GM12875 (cell line): ENCODE measurements around the gene NR3C2.

Experiments used
- H3K4me3 ChIP-seq: one replicate; pipeline ENCODE4 v1.5.1; 2011; ENCODE audit warnings: low read depth, low read length, control low read depth
- TF ChIP-seq, protein P1 (sequence below): IDR thresholded peaks from 2 replicates; pipeline ENCODE4 v1.5.1; 2011; ENCODE audit warnings: low read depth, mild to moderate bottlenecking, control low read depth, inconsistent platforms, low read length, moderate library complexity, borderline replicate concordance; ENCODE audit not compliant: insufficient read depth

Gene NR3C2

DNA sequence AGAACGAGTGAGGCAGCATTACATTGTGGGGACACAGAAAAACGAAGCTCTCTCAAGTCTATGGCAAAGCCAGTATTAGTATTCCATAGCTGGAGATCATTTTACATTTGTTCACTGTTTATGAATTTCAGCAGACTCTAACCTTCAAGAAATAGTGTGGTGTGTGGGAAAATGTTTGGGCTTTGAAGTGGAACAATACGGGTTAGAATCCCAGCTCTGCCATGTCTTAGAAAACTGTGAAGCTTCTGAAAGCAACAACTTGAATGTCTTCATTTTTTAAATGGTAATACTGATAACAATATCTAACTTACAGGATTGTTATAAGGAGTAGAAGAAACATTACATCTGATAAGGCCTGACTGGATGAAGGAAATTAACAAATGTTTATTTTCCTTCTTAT lies 217.7 kb downstream of the NR3C2 start:
- TF ChIP-seq, protein P1, sequence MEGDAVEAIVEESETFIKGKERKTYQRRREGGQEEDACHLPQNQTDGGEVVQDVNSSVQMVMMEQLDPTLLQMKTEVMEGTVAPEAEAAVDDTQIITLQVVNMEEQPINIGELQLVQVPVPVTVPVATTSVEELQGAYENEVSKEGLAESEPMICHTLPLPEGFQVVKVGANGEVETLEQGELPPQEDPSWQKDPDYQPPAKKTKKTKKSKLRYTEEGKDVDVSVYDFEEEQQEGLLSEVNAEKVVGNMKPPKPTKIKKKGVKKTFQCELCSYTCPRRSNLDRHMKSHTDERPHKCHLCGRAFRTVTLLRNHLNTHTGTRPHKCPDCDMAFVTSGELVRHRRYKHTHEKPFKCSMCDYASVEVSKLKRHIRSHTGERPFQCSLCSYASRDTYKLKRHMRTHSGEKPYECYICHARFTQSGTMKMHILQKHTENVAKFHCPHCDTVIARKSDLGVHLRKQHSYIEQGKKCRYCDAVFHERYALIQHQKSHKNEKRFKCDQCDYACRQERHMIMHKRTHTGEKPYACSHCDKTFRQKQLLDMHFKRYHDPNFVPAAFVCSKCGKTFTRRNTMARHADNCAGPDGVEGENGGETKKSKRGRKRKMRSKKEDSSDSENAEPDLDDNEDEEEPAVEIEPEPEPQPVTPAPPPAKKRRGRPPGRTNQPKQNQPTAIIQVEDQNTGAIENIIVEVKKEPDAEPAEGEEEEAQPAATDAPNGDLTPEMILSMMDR: no peak

DNA sequence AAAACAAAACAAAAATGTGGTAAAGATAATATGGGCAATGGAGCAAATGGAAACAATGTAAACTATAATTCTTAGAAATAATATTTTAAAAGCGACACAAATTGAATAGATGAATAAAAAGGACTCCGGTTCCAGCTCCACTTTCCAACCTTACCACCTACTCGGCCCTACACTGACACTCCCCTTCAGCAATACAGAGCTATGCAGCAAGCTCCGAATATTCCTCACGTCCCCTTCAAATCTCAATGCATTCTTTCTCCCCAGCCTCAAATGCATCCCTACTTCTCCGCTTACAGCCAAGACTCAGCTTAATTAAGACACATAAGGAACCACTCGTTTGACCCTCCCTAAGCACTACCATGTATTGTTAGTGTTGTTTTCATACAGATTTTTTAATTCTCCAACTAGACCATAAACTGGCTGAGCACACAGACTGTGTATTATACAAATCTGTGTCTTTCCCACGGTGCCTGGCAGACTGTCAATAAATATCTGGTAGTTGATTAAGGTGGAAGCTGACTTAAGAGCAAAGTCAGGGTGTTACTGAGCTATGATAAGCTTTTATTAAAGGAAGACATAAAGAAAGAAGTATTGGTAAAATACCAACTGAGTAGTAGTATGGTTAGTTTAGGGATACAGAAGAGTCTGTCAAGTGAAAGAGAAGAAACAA lies 219.1 kb downstream of the NR3C2 start:
- TF ChIP-seq, protein P1: no peak
- no peak overlapping the region for H3K4me3 ChIP-seq

More for the DNA sequence above, 217.7 kb downstream of the NR3C2 start:
- no peak overlapping the region for H3K4me3 ChIP-seq

DNA sequence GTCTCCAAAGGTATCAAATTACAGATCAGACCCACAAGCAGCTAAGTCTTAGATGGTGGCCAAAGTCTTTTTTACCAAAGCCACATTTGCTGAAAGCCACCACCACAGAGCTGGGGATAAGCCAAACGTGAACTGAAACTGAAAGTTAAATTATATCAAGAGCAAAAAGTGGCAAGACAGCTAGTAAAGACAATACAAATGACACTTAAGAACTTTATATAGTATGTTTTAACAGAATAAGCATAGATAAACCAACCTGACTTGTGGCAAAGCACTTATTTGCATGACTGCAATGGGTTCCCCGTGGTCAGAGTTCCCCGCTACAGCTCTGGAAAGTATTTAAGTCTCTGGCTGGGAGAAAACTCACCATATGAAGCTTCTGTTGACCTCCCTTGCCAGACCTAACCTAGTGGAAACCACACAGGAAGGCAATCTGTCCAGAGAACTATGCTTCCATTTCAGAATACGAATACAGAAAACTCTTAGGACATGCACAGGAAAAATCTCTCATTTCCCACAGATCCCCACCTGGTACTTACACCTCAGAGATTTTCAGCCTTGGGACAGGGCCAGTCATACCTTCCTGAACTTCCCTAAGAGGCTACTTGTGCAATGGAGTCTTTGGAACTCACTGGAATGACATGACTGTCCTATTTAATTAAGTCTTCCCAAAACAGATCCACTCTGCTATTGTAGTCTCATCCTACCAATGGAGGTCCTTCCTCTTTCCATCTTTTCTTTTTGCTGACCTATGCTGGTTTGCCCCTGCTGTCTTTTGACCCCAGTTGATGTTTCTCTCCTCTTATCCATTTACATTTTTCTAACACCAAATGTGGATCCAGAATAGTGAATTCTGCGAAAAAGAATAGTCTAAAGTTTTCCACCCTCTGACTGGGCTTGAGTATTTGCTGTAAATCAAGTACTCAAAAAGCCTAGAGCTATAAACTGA lies 225.1 kb downstream of the NR3C2 start:
- TF ChIP-seq, protein P1: no peak
- H3K4me3 ChIP-seq: no peak overlapping the region

DNA sequence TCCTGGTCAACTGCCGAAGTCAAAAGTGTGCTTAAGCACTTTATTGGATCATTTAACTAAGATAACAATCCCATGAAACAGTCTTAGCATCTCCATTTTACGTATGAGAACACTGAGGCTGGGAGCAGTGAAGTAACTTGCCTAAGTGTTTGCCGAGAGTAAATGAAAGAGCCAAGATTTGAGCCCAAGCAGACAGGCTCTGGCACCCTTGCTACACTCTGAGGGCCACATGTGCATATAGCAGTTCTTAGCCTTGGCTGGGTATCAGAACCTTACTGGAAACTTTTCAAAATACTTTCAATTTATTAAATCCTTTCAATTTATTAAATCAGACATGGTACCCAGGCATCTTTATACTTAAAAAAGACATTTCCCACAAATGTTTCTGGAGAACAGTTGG lies 225.9 kb downstream of the NR3C2 start:
- TF ChIP-seq, protein P1: no peak
- no peak overlapping the region for H3K4me3 ChIP-seq

DNA sequence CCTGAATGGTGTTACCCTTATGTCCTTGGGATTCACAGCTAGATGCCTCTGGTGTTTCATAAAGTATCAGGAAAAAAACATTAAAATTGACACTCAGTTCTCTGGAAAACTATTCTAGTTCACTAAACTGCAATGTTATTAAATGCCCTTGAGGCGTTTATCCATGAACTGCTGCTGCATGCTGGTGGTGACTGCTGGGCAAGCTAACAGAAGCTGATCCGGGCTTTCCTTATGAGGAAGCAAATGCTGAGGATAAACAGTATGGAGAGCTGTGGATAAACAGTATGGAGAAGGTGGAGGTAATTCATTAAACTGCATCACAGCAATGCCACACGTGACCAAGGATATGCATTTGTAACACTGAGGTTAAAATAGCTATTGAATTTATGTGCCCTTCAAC lies 227.0 kb downstream of the NR3C2 start:
- TF ChIP-seq, protein P1: no peak

DNA sequence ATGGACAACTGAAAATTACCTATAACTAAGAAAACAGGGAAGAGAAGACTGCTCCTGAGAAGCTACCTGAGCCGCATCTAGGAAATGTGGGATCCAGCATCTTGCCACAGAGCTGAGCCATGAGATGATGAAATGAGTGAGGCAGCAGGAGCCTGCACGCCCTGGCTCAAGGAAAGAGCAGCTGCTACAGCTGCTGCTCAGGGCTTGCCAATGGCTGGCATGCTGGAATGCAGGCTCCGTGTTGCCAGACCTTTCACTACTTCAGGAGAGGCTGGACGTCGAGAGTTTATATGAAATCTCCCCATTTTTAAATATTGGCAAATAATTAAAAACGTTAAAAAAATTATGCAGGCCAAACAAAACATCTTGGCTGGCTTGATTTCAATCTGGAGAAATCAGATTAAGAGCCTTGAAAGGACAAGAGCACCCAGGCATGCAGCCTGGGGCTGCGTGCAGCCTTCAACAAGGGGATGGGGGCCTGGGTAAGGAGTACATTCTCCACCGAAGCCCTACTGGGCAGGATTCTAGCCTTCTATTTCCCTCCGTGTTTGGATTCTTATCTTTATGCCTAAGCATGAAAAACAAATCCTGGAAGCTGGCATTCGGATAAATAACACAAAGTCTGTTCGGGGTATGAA lies 227.6 kb downstream of the NR3C2 start:
- H3K4me3 ChIP-seq: no peak overlapping the region
- TF ChIP-seq, protein P1: no peak

More for the DNA sequence above, 227.0 kb downstream of the NR3C2 start:
- no peak overlapping the region for H3K4me3 ChIP-seq
